ENCODE data around the gene SPTBN1.

DNA sequence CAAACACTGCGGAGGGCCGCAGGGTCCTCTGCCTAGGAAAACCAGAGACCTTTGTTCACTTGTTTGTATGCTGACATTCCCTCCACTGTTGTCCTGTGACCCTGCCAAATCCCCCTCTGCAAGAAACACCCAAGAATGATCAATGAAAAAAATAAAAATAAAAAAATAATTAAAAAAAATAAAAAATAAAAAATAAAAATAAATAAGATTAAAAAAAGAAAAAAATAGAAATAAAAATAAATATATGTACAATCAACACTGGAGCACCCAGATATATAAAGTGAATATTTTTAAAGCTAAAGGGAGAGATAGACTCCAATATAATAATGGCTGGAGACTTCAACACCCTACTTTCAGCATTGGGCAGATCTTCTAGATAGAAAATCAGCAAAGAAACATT is 243.5 kb downstream of the SPTBN1 start:
- TF ChIP-seq POLR2A (IDR thresholded peaks at IDR 0.05; ENCODE audit: low read depth, low read length) (no peak), EZH2 (IDR thresholded peaks at IDR 0.05; ENCODE audit: borderline replicate concordance, low read depth, low read length, severe bottlenecking) (no peak)
- TF ChIP-seq, protein P1, sequence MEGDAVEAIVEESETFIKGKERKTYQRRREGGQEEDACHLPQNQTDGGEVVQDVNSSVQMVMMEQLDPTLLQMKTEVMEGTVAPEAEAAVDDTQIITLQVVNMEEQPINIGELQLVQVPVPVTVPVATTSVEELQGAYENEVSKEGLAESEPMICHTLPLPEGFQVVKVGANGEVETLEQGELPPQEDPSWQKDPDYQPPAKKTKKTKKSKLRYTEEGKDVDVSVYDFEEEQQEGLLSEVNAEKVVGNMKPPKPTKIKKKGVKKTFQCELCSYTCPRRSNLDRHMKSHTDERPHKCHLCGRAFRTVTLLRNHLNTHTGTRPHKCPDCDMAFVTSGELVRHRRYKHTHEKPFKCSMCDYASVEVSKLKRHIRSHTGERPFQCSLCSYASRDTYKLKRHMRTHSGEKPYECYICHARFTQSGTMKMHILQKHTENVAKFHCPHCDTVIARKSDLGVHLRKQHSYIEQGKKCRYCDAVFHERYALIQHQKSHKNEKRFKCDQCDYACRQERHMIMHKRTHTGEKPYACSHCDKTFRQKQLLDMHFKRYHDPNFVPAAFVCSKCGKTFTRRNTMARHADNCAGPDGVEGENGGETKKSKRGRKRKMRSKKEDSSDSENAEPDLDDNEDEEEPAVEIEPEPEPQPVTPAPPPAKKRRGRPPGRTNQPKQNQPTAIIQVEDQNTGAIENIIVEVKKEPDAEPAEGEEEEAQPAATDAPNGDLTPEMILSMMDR (IDR thresholded peaks at IDR 0.05; ENCODE audit: extremely low read depth in 1 of 2, insufficient read depth in 1 of 2, low read depth in 1 of 2, low read length in 2 of 2): no peak
